Activated T-cell treated with anti-CD3 and anti-CD28 coated beads, Interleukin-2, amount 50 U/mL, for 4 hours (primary cell): Measurements from ENCODE around the gene STAT6. TPM values are rescaled to one million over a fixed set of nuclear protein-coding genes. Genes with fewer than 3 reads are reported as not detected.
"Not testable (repeated sequence)": the region's sequence is repeated elsewhere in the genome, so short reads cannot be mapped to it uniquely, and the experiment has no call there.

Source experiments
- ATAC-seq, 2 donors: fragments of 200-7000 bp; cut with Tn5 transposase; one replicate each; pipeline ENCODE4 v1.10.0; 2021
- DNase-seq: peaks from one replicate; pipeline ENCODE4 v3.0.0-alpha.2; 2020
- H3K27me3 Mint-ChIP-seq: one replicate; pipeline ENCODE4 v1.8.0; 2021; ENCODE audit warnings: low read depth, mixed read lengths
- H3K36me3 Mint-ChIP-seq: one replicate; pipeline ENCODE4 v1.8.0; 2022; ENCODE audit warnings: mixed read lengths; ENCODE audit not compliant: insufficient read depth
- H3K4me1 Mint-ChIP-seq: one replicate; pipeline ENCODE4 v1.8.0; 2021; ENCODE audit warnings: low read depth, mixed read lengths
- H3K4me3 Mint-ChIP-seq: one replicate; pipeline ENCODE4 v1.8.0; 2021; ENCODE audit warnings: mild to moderate bottlenecking, moderate library complexity, mixed read lengths
- H3K9me3 Mint-ChIP-seq: one replicate; pipeline ENCODE4 v1.8.0; 2021; ENCODE audit warnings: mixed read lengths
- total RNA-seq, 3 donors: library from RNA; stranded (reverse); gene quantifications; one replicate each; pipeline ENCODE4 v1.2.1, GENCODE V29; 2021

STAT6 gene
- total RNA-seq, 3 donors from 2014 or later: 312 to 340 (median 339) TPM

- not testable (repeated sequence) for H3K27me3 Mint-ChIP-seq, H3K9me3 Mint-ChIP-seq, ATAC-seq, H3K4me3 Mint-ChIP-seq, H3K4me1 Mint-ChIP-seq, DNase-seq
- peaks cover 13% of the 10 kb centered on the region for H3K36me3 Mint-ChIP-seq
Measured at GRCh38 chr12:57053146-57053545, 58.0 kb downstream of the STAT6 start.

- no peaks in the 10 kb centered on the region for H3K9me3 Mint-ChIP-seq
- ATAC-seq (no peak), DNase-seq (no peak)
- no peaks in the 10 kb centered on the region for H3K27me3 Mint-ChIP-seq
- peaks cover under 1% of the 10 kb centered on the region for H3K36me3 Mint-ChIP-seq
- peaks cover 22% of the 10 kb centered on the region for H3K4me1 Mint-ChIP-seq
- no peak overlapping the region for H3K4me3 Mint-ChIP-seq
Measured at GRCh38 chr12:57051011-57051410, 60.2 kb downstream of the STAT6 start.

GRCh38 chr12:57049890-57050289 lies 61.3 kb downstream of the STAT6 start, which contains the start of gene MYO1A:
MYO1A (minus strand) TSS chr12:57050129; CDS start chr12:57048323, 1,806 bp downstream.
- no peaks in the 10 kb centered on the region for H3K9me3 Mint-ChIP-seq
- DNase-seq (no peak), ATAC-seq (no peak)
- H3K4me1 Mint-ChIP-seq: peaks cover 25% of the 10 kb centered on the region
- no peaks in the 10 kb centered on the region for H3K27me3 Mint-ChIP-seq
- H3K4me3 Mint-ChIP-seq: no peak within 1 kb of the TSS
- no peaks in the 10 kb centered on the region for H3K36me3 Mint-ChIP-seq

GRCh38 chr12:57049119-57049446 lies 62.1 kb downstream of the STAT6 start:
- peaks cover 25% of the 10 kb centered on the region for H3K4me1 Mint-ChIP-seq
- H3K9me3 Mint-ChIP-seq: no peaks in the 10 kb centered on the region

GRCh38 chr12:57048423-57049118 lies 62.6 kb downstream of the STAT6 start:
- H3K36me3 Mint-ChIP-seq: no peaks in the 10 kb centered on the region
- H3K9me3 Mint-ChIP-seq: no peaks in the 10 kb centered on the region
- H3K4me3 Mint-ChIP-seq: no peak overlapping the region
- no peak for DNase-seq
- H3K4me1 Mint-ChIP-seq: peaks cover 25% of the 10 kb centered on the region
- no peaks in the 10 kb centered on the region for H3K27me3 Mint-ChIP-seq
- ATAC-seq: no peak

More at GRCh38 chr12:57049119-57049446, 62.1 kb downstream of the STAT6 start:
- no peak for ATAC-seq
- no peaks in the 10 kb centered on the region for H3K36me3 Mint-ChIP-seq
- H3K4me3 Mint-ChIP-seq: no peak overlapping the region
- DNase-seq: no peak
- no peaks in the 10 kb centered on the region for H3K27me3 Mint-ChIP-seq

DNA sequence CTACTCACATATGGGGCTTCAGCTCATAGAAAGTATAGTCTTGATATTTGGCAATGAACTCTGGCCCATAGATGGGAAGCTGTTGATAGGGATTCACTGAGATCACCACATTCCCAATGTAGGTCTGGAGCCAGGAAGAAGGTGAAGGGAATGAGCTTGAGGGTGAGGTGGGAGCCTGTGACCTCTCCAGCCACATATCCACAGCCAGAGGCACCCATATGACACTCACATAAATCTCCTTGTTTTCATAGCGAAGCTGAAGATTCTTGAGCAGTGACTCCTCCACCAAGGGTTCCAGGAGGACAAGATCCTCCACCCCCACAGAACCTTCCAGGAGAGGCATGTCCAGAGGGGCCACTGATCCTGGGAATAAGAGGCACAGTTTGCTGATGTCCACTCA lies 63.2 kb downstream of the STAT6 start:
- no peaks in the 10 kb centered on the region for H3K9me3 Mint-ChIP-seq
- no peaks in the 10 kb centered on the region for H3K27me3 Mint-ChIP-seq
- ATAC-seq (no peak), DNase-seq (no peak)
- no peaks in the 10 kb centered on the region for H3K36me3 Mint-ChIP-seq
- H3K4me3 Mint-ChIP-seq: no peak overlapping the region
- peaks cover 25% of the 10 kb centered on the region for H3K4me1 Mint-ChIP-seq

- peak; percentile 90 to 91 for ATAC-seq
Measured at GRCh38 chr12:57046947-57047890, 63.9 kb downstream of the STAT6 start.

GRCh38 chr12:57046086-57046791 lies 64.9 kb downstream of the STAT6 start:
- no peaks in the 10 kb centered on the region for H3K27me3 Mint-ChIP-seq
- peaks cover 25% of the 10 kb centered on the region for H3K4me1 Mint-ChIP-seq
- ATAC-seq (no peak), DNase-seq (no peak)
- H3K9me3 Mint-ChIP-seq: no peaks in the 10 kb centered on the region
- H3K36me3 Mint-ChIP-seq: no peaks in the 10 kb centered on the region
- H3K4me3 Mint-ChIP-seq: no peak overlapping the region

More at GRCh38 chr12:57046947-57047890, 63.9 kb downstream of the STAT6 start:
- no peaks in the 10 kb centered on the region for H3K9me3 Mint-ChIP-seq
- DNase-seq: no peak
- H3K36me3 Mint-ChIP-seq: no peaks in the 10 kb centered on the region
- peaks cover 25% of the 10 kb centered on the region for H3K4me1 Mint-ChIP-seq
- H3K4me3 Mint-ChIP-seq: no peak overlapping the region
- H3K27me3 Mint-ChIP-seq: no peaks in the 10 kb centered on the region

Other genes starting within 250 kb of the STAT6 start
- not detected for gene SDR9C7, start 177.0 kb downstream of the STAT6 start, total RNA-seq
- under 1 TPM; 0.05 to 0.20 (median 0.16) TPM for gene RDH16, start 153.8 kb downstream of the STAT6 start, total RNA-seq
- gene ZBTB39, start 104.8 kb downstream of the STAT6 start, total RNA-seq: 10 to 100 TPM in 1 of 3 donors, 1 to 10 TPM in 2; 9.5 to 10.6 (median 9.7) TPM
- gene TAC3, start 94.8 kb downstream of the STAT6 start, total RNA-seq: under 1 TPM in 1 of 3 donors, not detected in 2; 0.43 TPM
- gene MYO1A, start 61.2 kb downstream of the STAT6 start, total RNA-seq: 1 to 10 TPM in 1 of 3 donors, under 1 TPM in 2; 0.38 to 1.0 (median 0.71) TPM
- gene NEMP1, start 32.6 kb downstream of the STAT6 start, total RNA-seq: 10 to 100 TPM; 39.1 to 47.5 (median 42.5) TPM
- 10 to 100 TPM; 51.3 to 54.6 (median 52.8) TPM for gene NAB2, start 22.2 kb downstream of the STAT6 start, total RNA-seq
- gene LRP1, start 17.1 kb upstream of the STAT6 start, total RNA-seq: 1 to 10 TPM in 2 of 3 donors, under 1 TPM in 1; 0.98 to 1.1 (median 1.0) TPM
- gene LRP1-AS, start 36.3 kb upstream of the STAT6 start, total RNA-seq: not detected
- under 1 TPM in 2 of 3 donors, not detected in 1; 0.20 to 0.24 TPM for gene NXPH4, start 105.4 kb upstream of the STAT6 start, total RNA-seq
- 100 to 1,000 TPM; 373 to 414 (median 383) TPM for gene SHMT2, start 118.3 kb upstream of the STAT6 start, total RNA-seq
- 1 to 10 TPM; 1.4 to 2.2 (median 1.7) TPM for gene STAC3, start 139.8 kb upstream of the STAT6 start, total RNA-seq